Measurements from ENCODE around the gene MTCP1.

MTCP1 gene, protein sequence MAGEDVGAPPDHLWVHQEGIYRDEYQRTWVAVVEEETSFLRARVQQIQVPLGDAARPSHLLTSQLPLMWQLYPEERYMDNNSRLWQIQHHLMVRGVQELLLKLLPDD

DNA sequence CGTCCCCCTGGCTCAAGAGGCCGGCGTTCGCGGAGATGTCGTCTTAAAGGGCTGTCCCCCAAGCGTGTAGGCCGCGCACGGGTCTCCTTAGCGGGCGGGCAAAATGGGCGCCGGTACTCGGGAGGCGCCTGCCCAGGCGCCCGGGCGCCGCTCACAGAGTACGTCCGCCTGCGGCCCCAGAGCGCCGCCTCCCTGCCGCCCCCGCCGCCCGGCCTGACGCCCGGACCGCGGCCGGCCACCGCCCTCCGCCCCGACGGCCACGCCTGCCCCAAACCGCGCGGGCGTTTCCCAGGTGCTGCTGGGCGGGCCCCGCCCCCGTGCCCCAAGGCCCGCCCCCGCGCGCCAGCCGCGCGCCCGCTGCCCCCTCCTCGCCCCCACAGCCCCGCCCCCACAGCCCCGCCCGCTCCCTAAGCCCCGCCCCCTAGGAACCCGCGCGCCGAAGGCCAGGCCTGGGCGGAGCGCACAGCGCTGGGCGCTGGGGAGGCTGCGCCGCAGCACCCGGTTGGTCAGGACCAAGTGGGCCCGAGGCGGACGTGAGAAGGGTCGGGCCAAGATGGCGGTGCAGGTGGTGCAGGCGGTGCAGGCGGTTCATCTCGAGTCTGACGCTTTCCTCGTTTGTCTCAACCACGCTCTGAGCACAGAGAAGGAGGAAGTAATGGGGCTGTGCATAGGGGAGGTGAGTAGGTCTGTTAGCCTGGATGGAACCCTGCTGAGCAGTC, at the start of gene MTCP1, which contains the start of the genes BRCC3 and CMC4:
TSS of gene MTCP1 (minus strand) at position 162 of the 719 bp plus-strand sequence. CDS start 5,126 bp downstream, outside the sequence.
TSS of gene BRCC3 (plus strand) at position 534 of the 719 bp plus-strand sequence. CDS start at position 554, 20 bp downstream.
TSS of gene CMC4 (minus strand) at position 162 of the 719 bp plus-strand sequence. CDS start 7,113 bp downstream, outside the sequence.
- in situ Hi-C loops (cut with HindIII; ENCODE audit: low sequenced_read_pairs) = no loop called here

DNA sequence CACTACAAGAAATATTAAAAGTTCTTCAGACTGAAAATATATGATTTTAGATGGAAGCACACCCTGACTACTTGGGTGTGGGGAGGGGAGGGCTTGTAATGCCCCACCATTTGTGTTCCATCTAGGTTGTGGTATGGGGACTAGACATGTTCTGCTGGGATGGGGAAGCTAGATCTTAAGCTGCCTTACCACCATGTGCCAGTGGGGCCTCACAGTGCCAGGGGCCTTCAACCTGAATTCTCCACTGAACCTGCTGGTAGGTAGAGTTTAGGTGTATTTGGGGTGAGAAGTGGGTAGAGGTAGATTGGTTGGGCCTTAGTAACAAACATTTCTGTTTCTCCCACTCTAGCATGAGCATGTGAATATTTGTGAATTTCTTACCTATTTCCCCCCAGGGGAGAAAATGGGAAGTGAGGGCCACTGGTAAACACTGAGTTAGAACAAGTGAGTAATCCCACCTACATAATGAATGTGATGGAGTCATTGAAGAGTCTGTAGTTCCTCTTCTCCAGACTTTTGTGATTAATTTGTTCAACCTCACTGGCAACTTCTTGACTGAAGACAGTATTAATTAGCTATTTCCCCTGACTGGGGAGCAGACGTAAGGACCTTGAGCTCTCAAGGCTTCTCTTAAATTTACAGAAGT, 44.4 kb upstream of the MTCP1 start:
- in situ Hi-C loops (cut with HindIII; ENCODE audit: low sequenced_read_pairs) = no loop called here

- in situ Hi-C loops (cut with HindIII; ENCODE audit: low sequenced_read_pairs) = no loop called here
Observed at GRCh38 chrX:155113097-155113496, 42.2 kb upstream of the MTCP1 start.

DNA sequence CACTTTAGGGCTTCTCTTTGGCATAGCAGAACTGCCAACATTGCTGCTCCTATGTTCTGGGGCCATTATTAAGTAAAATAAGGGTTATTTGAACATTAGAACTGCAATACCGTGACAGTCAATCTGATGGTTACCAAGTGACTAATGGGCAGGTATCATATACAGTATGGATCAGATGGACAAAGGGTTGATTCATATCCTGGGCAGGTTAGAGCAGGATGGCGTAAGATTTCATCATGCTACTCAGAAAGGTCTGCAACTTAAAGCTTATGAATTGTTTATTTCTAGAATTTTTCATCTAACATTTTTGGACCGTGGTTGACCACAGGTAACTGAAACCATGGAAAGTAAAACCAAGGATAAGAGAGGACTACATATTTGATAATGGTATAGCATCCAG, 41.2 kb upstream of the MTCP1 start:
- in situ Hi-C loops (cut with HindIII; ENCODE audit: low sequenced_read_pairs) = no loop called here

DNA sequence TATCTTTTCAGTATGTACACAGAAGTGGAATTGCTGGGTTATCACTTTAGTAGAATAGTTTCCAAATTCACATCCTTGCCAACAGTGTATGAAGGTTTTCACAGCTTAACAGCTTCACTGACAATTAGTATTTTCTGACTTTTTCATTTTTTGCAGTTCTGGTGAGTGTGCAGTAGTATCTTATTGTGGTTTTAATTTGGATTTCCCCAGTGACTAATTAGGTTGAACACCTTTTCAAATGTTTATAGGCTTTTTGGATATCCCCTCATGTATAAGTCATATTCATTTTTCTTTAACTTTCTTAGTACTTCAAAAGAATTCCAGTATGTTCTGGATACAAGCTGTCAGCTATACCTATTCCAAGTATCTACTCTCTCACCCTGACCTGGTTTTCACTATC, 37.5 kb upstream of the MTCP1 start:
- in situ Hi-C loops (cut with HindIII; ENCODE audit: low sequenced_read_pairs) = no loop called here

DNA sequence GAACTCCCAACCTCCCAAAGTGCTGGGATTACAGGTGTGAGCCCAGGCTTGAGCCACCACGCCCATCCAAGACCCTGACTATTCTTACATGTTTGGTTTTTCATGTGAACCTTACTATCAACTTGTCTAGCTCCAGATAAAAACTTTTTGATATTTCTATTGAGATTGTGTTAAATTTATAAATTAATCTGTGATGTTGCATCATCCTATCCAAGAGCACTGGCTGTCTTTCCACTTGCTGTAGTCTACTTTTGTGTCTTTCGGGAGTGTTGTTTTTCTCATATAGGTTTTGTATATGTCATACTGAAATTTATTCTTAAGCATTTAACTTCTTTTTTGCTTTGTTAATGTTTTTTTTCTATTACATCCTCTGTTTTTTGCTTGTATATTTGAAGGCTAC, 35.0 kb upstream of the MTCP1 start:
- in situ Hi-C loops (cut with HindIII; ENCODE audit: low sequenced_read_pairs) = no loop called here

- in situ Hi-C loops (cut with HindIII; ENCODE audit: low sequenced_read_pairs) = no loop called here
Observed at GRCh38 chrX:155094468-155095061, 23.6 kb upstream of the MTCP1 start.

DNA sequence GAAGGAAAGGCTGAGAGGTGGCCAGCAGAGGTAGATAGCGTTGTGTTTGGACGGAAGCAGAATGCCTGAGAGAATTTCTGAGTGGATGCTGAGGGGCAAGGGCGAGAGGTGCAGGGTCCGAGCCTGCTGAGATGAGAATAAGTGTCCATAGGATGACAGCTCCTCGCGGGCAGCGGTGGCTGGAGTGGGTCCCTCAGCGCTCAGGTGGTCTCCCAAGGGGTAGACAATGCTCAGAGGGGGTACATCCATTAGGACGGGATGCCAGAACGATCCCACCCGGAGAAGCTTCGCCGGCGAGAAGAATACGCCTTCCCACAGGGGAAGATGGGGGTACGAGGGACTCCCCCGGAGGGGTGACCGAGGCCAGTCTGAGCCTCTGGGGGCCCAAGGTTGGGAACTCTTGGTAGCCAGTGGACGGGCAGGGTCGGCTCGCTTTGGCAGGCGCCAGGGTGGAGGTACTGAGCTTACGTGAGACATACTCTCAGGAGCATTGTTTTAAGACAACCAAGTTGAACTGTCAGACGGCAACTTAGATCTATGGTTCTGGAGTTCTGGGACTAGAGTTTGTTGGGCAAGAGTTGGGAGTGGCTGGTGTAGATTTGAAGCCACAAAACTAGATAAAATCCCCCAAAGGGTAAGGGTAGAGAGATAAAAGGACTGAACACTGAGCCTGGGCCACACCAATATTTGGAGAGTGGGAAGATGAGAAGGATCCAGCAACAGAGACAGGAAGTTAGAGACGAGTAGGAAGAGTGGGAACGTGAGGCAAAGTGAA, 16.2 kb upstream of the MTCP1 start:
- in situ Hi-C loops (cut with HindIII; ENCODE audit: low sequenced_read_pairs) = no loop called here

DNA sequence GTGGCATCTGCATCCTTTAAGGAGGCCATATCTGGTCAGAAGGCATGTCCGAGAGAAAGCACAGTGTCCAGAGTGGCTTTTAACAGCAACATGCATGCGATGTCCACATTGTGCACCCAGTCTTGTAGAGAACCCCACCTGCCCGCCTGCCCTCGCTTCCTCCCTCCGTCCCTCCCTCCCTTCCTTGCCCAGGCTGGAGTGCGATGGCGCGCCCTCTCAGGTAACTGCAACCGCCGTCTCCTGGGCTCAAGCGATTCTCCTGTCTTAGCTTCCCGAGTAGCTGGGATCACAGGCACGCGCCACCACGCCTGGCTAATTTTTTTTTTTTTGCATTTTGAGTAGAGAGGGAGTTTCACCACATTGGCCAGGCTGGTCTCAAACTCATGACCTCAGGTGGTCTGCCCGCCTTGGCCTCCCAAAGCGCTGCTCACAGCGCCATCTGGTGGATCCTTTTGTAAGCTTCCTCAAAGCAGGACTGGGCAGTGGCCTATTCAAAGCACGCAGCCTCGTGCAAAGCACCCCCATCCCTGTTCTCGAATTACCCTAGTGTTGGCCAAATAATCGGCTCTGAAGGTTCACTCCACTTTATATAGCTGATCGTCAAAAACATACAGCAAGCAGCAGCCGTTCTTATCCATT, 15.4 kb upstream of the MTCP1 start:
- in situ Hi-C loops (cut with HindIII; ENCODE audit: low sequenced_read_pairs) = no loop called here

GRCh38 chrX:155071694-155072280, 851 bp upstream of the MTCP1 start:
- in situ Hi-C loops (cut with HindIII; ENCODE audit: low sequenced_read_pairs) = no loop called here

GRCh38 chrX:155070663-155070974, 317 bp downstream of the MTCP1 start:
- in situ Hi-C loops (cut with HindIII; ENCODE audit: low sequenced_read_pairs) = no loop called here

GRCh38 chrX:155070038-155070437, 898 bp downstream of the MTCP1 start:
- in situ Hi-C loops (cut with HindIII; ENCODE audit: low sequenced_read_pairs) = no loop called here

- in situ Hi-C loops (cut with HindIII; ENCODE audit: low sequenced_read_pairs) = no loop called here
Observed at GRCh38 chrX:155069414-155069813, 1.5 kb downstream of the MTCP1 start.

DNA sequence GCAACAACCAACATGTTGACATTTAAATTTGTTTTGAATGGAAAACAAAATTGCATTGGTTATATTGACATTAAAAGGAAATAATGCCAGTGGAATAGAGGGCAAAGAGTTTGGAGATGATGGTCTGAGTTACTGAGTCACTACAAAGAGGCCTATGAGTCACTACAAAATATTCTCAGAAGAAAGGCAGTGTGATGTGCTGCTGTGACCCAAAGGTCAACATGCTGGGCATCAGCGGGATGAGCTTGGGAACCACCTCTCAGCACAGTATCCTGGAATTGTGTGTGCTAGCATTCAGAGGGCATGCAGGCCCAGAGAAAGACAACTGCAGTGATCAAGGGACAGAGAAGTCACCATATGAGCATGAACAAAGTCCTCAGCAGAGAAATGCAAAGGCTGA, 2.8 kb downstream of the MTCP1 start:
- in situ Hi-C loops (cut with HindIII; ENCODE audit: low sequenced_read_pairs) = no loop called here

GRCh38 chrX:155065035-155065734, 5.8 kb downstream of the MTCP1 start:
- in situ Hi-C loops (cut with HindIII; ENCODE audit: low sequenced_read_pairs) = no loop called here

- in situ Hi-C loops (cut with HindIII; ENCODE audit: low sequenced_read_pairs) = no loop called here
Observed at GRCh38 chrX:155061760-155062159, 9.2 kb downstream of the MTCP1 start.

- in situ Hi-C loops (cut with HindIII; ENCODE audit: low sequenced_read_pairs) = no loop called here
Observed at GRCh38 chrX:155056877-155057792, 13.8 kb downstream of the MTCP1 start.

- in situ Hi-C loops (cut with HindIII; ENCODE audit: low sequenced_read_pairs) = no loop called here
Observed at GRCh38 chrX:155056471-155056870, 14.5 kb downstream of the MTCP1 start.

- in situ Hi-C loops (cut with HindIII; ENCODE audit: low sequenced_read_pairs) = no loop called here
Observed at GRCh38 chrX:155055494-155055893, 15.4 kb downstream of the MTCP1 start.
